ENCODE measurements around the gene TAC3.

GRCh38 chr12:57009949-57010626, 6.2 kb downstream of the TAC3 start:
- TF ChIP-seq CTCF (IDR thresholded peaks at IDR 0.05; ENCODE audit: poor library complexity) = no peak
- no peak for TF ChIP-seq EZH2 (IDR thresholded peaks at IDR 0.05; ENCODE audit: borderline replicate concordance)
- TF ChIP-seq EZH2phosphoT487 (IDR thresholded peaks at IDR 0.05; ENCODE audit: low read depth, severe bottlenecking, unreplicated experiment) = no peak

All from hepatocyte (in vitro differentiated cells).